ENCODE data around the gene ACSBG1. TPM values are rescaled to one million over a fixed set of nuclear protein-coding genes. Genes with fewer than 3 reads are reported as not detected.

Gene ACSBG1
- total and polyA plus RNA-seq, 2 donors, result 0.25 to 1.1 TPM

DNA sequence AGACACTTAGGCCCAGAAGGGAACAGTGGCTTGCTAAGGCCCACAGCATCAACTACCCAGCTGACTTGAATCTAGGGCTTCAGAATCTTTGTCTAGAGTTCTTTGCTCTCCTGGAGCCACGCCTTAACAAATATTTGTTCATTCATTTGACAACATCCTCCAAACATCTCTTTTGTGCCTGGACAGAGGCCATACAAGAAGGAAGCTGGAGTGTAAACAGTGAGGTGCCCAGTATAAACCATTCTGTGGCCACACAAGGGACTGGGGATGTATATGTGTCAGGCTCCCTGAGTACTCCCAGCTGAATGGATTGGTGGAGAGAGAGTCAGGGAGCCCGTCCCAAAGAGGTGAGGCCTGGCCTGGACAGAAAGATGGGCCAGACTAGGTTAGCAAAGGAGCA, 106.5 kb downstream of the ACSBG1 start:
- DNase-seq (ENCODE audit: extremely low spot score), result no peak
- Histone ChIP-seq H3K4me3 (ENCODE audit: low read depth, low read length) (no peak overlapping the region), H3K27ac (ENCODE audit: low read depth) (no peak overlapping the region), H3K4me1 (ENCODE audit: insufficient read depth) (no peaks in the 10 kb centered on the region), H3K36me3 (ENCODE audit: insufficient read depth) (no peaks in the 10 kb centered on the region)
- WGBS, result 70% methylated on average over 2 of the region's 2 CpGs

DNA sequence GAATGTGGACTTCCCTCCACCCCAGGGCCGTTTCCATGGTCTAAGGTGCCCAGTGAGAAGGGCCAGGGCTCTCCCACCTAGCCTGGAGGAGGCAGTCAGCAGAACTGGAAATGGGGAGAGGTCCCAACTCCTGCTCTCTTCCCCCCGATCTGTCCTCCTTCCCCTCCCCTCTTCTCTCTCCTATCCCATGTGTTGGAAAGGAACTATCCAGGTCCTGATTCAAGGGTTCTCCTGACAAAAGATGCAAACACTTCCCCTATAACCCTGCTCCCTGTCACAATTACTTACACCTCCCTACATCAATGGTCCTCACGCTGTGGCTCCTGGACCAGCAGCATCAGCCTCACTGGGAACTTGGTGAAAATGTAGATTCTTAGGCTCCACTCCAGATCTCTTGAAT, 109.1 kb downstream of the ACSBG1 start:
- Histone ChIP-seq H3K27ac (ENCODE audit: low read depth) (no peak overlapping the region), H3K4me3 (ENCODE audit: low read depth, low read length) (no peak overlapping the region), H3K36me3 (ENCODE audit: insufficient read depth) (no peaks in the 10 kb centered on the region), H3K4me1 (ENCODE audit: insufficient read depth) (no peaks in the 10 kb centered on the region)
- WGBS, result 82% methylated on average over 3 of the region's 3 CpGs
- no peak for DNase-seq (ENCODE audit: extremely low spot score)

DNA sequence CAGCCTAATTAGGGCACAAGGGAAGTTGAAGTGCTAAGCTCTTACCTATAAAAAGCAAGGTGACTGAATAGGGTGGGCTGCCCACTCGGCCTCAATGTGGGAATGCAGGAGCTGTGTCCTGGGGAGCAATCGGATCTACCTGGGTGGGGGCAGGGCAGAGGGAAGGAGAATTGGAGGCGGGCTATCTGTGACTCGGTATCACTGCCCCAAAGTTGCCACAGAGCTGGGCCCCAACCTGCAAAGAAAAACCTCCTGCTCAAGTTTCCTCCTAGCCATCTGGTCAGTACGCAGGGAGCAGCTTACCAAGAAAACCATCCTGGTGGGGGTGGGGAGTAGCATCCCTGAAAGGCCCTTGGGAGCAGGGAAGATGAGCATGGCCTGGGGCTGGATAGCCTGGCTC, 113.8 kb downstream of the ACSBG1 start:
- DNase-seq (ENCODE audit: extremely low spot score), result no peak
- WGBS, result 81% methylated on average over 5 of the region's 5 CpGs

More for the DNA sequence above, 113.8 kb downstream of the ACSBG1 start:
- no peak overlapping the region for H3K27ac ChIP-seq (ENCODE audit: low read depth)
- H3K36me3 ChIP-seq (ENCODE audit: insufficient read depth), result no peaks in the 10 kb centered on the region
- H3K4me3 ChIP-seq (ENCODE audit: low read depth, low read length), result no peak overlapping the region
- H3K4me1 ChIP-seq (ENCODE audit: insufficient read depth), result no peaks in the 10 kb centered on the region

Other genes starting within 250 kb of the ACSBG1 start
- gene TBC1D2B, start 156.9 kb downstream of the ACSBG1 start, total RNA-seq, result 55.0 TPM
- 31.6 TPM for gene TBC1D2B, start 156.9 kb downstream of the ACSBG1 start, polyA plus RNA-seq
- gene SH2D7, start 142.0 kb downstream of the ACSBG1 start, total RNA-seq, result not detected
- not detected for gene SH2D7, start 142.0 kb downstream of the ACSBG1 start, polyA plus RNA-seq
- 11.4 TPM for gene CIB2, start 103.1 kb downstream of the ACSBG1 start, total RNA-seq
- 6.9 TPM for gene CIB2, start 103.1 kb downstream of the ACSBG1 start, polyA plus RNA-seq
- 24.8 TPM for gene IDH3A, start 85.2 kb downstream of the ACSBG1 start, total RNA-seq
- gene IDH3A, start 85.2 kb downstream of the ACSBG1 start, polyA plus RNA-seq, result 39.4 TPM
- gene DNAJA4, start 30.0 kb upstream of the ACSBG1 start, total RNA-seq, result 23.4 TPM
- 18.5 TPM for gene DNAJA4, start 30.0 kb upstream of the ACSBG1 start, polyA plus RNA-seq
- gene SKIC8, start 65.0 kb upstream of the ACSBG1 start, total RNA-seq, result 66.2 TPM
- 47.4 TPM for gene SKIC8, start 65.0 kb upstream of the ACSBG1 start, polyA plus RNA-seq
- gene CRABP1, start 105.8 kb upstream of the ACSBG1 start, total RNA-seq, result 5.9 TPM
- gene CRABP1, start 105.8 kb upstream of the ACSBG1 start, polyA plus RNA-seq, result 0.20 TPM
- gene IREB2, start 203.7 kb upstream of the ACSBG1 start, total RNA-seq, result 87.5 TPM
- 16.4 TPM for gene IREB2, start 203.7 kb upstream of the ACSBG1 start, polyA plus RNA-seq

Measured in urinary bladder (tissue), 4 donors.